Ishikawa (cell line): ENCODE measurements around the gene ACO1.

Source experiments
- CEBPB ChIP-seq: IDR thresholded peaks from 2 replicates; pipeline ENCODE4 v1.6.1; 2012
- CREB1 ChIP-seq: IDR thresholded peaks from 2 replicates; pipeline ENCODE4 v1.6.1; 2012; ENCODE audit warnings: low read depth
- EGR1 ChIP-seq: IDR thresholded peaks from 2 replicates; pipeline ENCODE4 v1.6.1; 2012
- EP300 ChIP-seq: IDR thresholded peaks from 2 replicates; pipeline ENCODE4 v1.6.1; 2012; ENCODE audit warnings: borderline replicate concordance
- FOXM1 ChIP-seq: IDR thresholded peaks from 2 replicates; pipeline ENCODE4 v1.6.1; 2012; ENCODE audit warnings: low read depth, borderline replicate concordance
- NFIC ChIP-seq: IDR thresholded peaks from 2 replicates; pipeline ENCODE4 v1.6.1; 2012
- RAD21 ChIP-seq: IDR thresholded peaks from 2 replicates; pipeline ENCODE4 v1.6.1; 2012; ENCODE audit warnings: low read depth
- REST ChIP-seq: IDR thresholded peaks from 2 replicates; pipeline ENCODE4 v1.6.1; 2012; ENCODE audit warnings: low read depth, mild to moderate bottlenecking
- TAF1 ChIP-seq: IDR thresholded peaks from 2 replicates; pipeline ENCODE4 v1.6.1; 2012; ENCODE audit warnings: low read depth, mild to moderate bottlenecking
- TCF12 ChIP-seq: IDR thresholded peaks from 2 replicates; pipeline ENCODE4 v1.6.1; 2012; ENCODE audit warnings: low read depth
- TEAD4 ChIP-seq: IDR thresholded peaks from 2 replicates; pipeline ENCODE4 v1.6.1; 2012
- YY1 ChIP-seq: IDR thresholded peaks from 2 replicates; pipeline ENCODE4 v1.6.1; 2012; ENCODE audit warnings: low read depth
- ZBTB7A ChIP-seq: IDR thresholded peaks from 2 replicates; pipeline ENCODE4 v1.6.1; 2012; ENCODE audit warnings: low read depth
- TF ChIP-seq, protein P1 (sequence below): IDR thresholded peaks from 2 replicates; pipeline ENCODE4 v1.6.1; 2012
- TF ChIP-seq, protein P2 (sequence below): IDR thresholded peaks from 2 replicates; pipeline ENCODE4 v1.6.1; 2012

ACO1 gene

GRCh38 chr9:32449969-32450368, 65.5 kb downstream of the ACO1 start:
- TF ChIP-seq CEBPB = no peak

DNA sequence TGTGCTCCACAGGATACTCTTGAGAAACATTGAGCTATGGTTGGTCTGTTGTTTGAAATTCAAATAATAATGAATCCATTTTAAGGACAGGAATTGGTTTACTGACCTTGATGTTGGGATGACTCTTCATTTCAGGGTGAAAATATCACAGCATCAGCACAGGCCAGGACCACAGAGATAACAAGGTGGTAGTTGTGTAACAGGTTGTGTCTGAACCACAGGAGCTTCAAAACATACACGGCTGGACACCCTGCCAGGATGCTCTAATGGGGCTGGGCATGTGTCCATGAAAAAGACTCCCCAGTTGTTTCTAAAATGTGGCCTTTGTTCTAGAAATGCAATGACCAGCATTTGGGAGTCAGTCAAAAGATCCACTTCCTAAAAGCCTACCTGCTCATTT, 69.8 kb downstream of the ACO1 start:
- TF ChIP-seq FOXM1 (no peak), CEBPB (no peak), RAD21 (no peak), CREB1 (no peak), NFIC (no peak), TCF12 (no peak), ZBTB7A (no peak), REST (no peak), EGR1 (no peak), TAF1 (no peak), TEAD4 (no peak), EP300 (no peak), YY1 (no peak)
- TF ChIP-seq, protein P1, sequence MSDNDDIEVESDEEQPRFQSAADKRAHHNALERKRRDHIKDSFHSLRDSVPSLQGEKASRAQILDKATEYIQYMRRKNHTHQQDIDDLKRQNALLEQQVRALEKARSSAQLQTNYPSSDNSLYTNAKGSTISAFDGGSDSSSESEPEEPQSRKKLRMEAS = no peak
- TF ChIP-seq, protein P2, sequence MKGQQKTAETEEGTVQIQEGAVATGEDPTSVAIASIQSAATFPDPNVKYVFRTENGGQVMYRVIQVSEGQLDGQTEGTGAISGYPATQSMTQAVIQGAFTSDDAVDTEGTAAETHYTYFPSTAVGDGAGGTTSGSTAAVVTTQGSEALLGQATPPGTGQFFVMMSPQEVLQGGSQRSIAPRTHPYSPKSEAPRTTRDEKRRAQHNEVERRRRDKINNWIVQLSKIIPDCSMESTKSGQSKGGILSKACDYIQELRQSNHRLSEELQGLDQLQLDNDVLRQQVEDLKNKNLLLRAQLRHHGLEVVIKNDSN = no peak

- TF ChIP-seq, protein P2 = no peak
- no peak for TF ChIP-seq FOXM1
- TF ChIP-seq YY1 = no peak
- no peak for TF ChIP-seq TAF1
- TF ChIP-seq CREB1 = no peak
- no peak for TF ChIP-seq EP300
- no peak for TF ChIP-seq TCF12
- TF ChIP-seq REST = no peak
Observed at GRCh38 chr9:32455738-32456137, 71.3 kb downstream of the ACO1 start.

- TF ChIP-seq, protein P2 = no peak
- TF ChIP-seq FOXM1 (no peak), NFIC (no peak), EGR1 (no peak), YY1 (no peak), CEBPB (no peak), EP300 (no peak), ZBTB7A (no peak)
- TF ChIP-seq, protein P1 = no peak
Observed at GRCh38 chr9:32456564-32456963, 72.1 kb downstream of the ACO1 start.

- no peak for TF ChIP-seq NFIC
- no peak for TF ChIP-seq YY1
- TF ChIP-seq, protein P1 = no peak
- TF ChIP-seq, protein P2 = no peak
Observed at GRCh38 chr9:32463500-32464293, 79.3 kb downstream of the ACO1 start.
